ENCODE results near the gene TGM1.

The TGM1 gene

DNA sequence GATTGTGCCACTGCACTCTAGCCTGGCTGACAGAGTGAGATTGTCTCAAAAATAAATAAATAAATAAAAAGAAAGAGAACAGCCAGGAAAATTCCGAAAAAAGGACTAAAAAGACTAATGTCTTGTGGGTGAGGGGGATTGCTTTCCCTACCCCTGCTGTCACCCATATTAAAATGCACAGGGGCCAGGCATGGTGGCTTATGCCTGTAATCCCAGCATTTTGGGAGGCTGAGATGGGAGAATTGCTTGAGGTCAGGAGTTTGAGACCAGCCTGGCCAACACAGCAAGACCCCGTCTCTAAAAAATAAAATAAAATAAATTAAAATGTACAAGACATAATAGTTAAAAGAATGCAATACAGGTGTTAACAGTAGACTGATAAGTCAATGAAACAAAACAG lies 30.5 kb upstream of the TGM1 start:
- no peak for TF ChIP-seq MYC (IDR thresholded peaks at IDR 0.05; ENCODE audit: low read depth, low read length)
- TF ChIP-seq, protein P1, sequence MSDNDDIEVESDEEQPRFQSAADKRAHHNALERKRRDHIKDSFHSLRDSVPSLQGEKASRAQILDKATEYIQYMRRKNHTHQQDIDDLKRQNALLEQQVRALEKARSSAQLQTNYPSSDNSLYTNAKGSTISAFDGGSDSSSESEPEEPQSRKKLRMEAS (IDR thresholded peaks at IDR 0.05; ENCODE audit: low read depth, low read length) = no peak
- TF ChIP-seq POLR2A (IDR thresholded peaks at IDR 0.05; ENCODE audit: extremely low read depth, insufficient read length) = no peak
- TF ChIP-seq, protein P2, sequence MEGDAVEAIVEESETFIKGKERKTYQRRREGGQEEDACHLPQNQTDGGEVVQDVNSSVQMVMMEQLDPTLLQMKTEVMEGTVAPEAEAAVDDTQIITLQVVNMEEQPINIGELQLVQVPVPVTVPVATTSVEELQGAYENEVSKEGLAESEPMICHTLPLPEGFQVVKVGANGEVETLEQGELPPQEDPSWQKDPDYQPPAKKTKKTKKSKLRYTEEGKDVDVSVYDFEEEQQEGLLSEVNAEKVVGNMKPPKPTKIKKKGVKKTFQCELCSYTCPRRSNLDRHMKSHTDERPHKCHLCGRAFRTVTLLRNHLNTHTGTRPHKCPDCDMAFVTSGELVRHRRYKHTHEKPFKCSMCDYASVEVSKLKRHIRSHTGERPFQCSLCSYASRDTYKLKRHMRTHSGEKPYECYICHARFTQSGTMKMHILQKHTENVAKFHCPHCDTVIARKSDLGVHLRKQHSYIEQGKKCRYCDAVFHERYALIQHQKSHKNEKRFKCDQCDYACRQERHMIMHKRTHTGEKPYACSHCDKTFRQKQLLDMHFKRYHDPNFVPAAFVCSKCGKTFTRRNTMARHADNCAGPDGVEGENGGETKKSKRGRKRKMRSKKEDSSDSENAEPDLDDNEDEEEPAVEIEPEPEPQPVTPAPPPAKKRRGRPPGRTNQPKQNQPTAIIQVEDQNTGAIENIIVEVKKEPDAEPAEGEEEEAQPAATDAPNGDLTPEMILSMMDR (IDR thresholded peaks at IDR 0.05; ENCODE audit: low read depth, low read length) = no peak
- DNase-seq (ENCODE audit: low read depth) = no peak
- H3K4me3 ChIP-seq (ENCODE audit: low read depth, low read length) = no peak overlapping the region

DNA sequence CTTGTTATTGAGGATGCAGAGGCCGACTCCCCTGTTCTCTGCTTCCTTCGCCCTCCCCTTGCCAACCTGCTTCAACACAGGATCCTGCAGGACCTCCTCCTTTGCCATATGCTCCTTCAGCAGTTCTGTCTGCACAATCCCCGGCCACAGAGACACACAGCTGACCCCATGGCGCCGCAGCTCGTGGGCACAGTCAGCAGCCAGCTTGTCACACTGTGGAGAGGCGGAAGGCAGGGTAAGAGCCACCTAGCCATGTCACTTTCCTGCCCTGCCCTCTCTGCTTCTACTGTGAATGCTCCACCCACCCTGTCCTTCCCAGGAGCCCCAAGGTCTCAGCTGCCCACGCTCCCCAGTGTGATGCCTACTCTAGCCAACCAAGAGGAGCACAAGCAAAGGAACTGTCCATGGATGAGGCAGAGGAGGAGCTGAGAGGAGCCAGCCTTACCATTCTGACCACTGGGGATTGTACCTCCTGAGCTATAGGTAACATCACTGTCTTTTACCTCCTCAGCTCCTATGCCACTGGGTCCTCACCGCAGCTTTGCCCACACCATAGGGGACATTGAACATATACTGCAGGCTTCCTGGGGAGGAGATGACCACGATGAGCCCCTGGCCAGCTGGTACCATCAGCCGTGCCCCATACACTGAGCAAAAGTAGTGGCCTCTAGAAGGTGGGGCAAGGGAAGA lies 29.3 kb upstream of the TGM1 start:
- TF ChIP-seq, protein P1 (IDR thresholded peaks at IDR 0.05; ENCODE audit: low read depth, low read length) = no peak
- H3K4me3 ChIP-seq (ENCODE audit: low read depth, low read length) = no peak overlapping the region
- no peak for DNase-seq (ENCODE audit: low read depth)

DNA sequence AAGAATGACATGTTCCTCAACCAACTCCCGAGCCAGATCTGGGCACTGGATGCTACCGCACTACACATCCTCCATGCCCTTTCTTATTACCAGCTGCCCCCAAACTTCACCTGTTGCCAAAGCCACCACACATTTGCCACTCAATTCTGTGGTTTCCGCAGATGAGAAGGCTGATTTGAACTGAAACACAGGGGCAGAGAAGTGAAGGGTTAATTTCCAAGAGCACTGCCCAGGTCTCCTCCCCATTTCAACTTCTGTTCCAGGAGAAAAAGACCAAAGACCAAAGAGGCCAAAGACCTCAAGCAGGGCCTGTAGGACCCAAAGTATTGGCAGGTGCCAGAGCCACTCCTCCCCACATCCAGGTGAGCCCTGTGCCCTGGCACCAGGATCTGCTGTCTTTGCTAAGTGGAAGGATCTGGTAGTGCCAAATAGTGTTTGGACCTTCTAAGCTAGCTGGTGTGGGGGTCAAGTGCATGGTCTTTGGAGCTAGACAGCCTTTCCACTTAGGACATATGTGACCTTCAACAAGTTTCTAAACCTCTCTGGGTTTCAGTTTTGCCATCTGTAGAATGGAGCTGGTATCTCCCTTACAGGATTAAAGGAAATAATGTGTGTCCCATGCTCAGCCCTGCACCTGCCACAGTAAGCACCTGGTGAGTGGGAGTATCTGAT lies 28.6 kb upstream of the TGM1 start:
- no peak for DNase-seq (ENCODE audit: low read depth)
- H3K4me3 ChIP-seq (ENCODE audit: low read depth, low read length) = no peak overlapping the region
- TF ChIP-seq POLR2A (IDR thresholded peaks at IDR 0.05; ENCODE audit: extremely low read depth, insufficient read length) (no peak), MYC (IDR thresholded peaks at IDR 0.05; ENCODE audit: low read depth, low read length) (no peak)
- TF ChIP-seq, protein P1 (IDR thresholded peaks at IDR 0.05; ENCODE audit: low read depth, low read length) = no peak
- TF ChIP-seq, protein P2 (IDR thresholded peaks at IDR 0.05; ENCODE audit: low read depth, low read length) = no peak

DNA sequence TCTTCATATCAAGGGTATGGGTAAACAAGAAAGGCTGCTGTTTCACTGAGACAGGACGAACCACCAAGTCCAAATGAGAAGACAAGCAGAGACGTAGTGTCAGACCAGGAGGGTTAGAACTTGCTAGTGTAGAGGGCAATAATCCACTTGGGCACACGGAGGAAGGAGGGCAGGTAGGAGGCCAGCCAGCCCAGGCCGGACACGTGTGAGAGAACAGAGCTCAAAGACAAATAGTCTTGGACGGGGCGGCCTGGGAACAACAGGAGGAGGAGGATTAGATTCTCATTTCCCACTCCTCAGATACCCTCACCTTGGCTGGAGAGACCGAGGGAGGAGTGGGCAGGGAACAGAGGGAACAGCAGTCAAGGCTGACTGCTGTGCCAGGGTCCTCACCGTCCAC lies 27.8 kb upstream of the TGM1 start:
- TF ChIP-seq, protein P2 (IDR thresholded peaks at IDR 0.05; ENCODE audit: low read depth, low read length) = no peak
- TF ChIP-seq, protein P1 (IDR thresholded peaks at IDR 0.05; ENCODE audit: low read depth, low read length) = no peak
- TF ChIP-seq MYC (IDR thresholded peaks at IDR 0.05; ENCODE audit: low read depth, low read length) = no peak
- no peak for TF ChIP-seq POLR2A (IDR thresholded peaks at IDR 0.05; ENCODE audit: extremely low read depth, insufficient read length)
- DNase-seq (ENCODE audit: low read depth) = no peak
- no peak overlapping the region for H3K4me3 ChIP-seq (ENCODE audit: low read depth, low read length)

DNA sequence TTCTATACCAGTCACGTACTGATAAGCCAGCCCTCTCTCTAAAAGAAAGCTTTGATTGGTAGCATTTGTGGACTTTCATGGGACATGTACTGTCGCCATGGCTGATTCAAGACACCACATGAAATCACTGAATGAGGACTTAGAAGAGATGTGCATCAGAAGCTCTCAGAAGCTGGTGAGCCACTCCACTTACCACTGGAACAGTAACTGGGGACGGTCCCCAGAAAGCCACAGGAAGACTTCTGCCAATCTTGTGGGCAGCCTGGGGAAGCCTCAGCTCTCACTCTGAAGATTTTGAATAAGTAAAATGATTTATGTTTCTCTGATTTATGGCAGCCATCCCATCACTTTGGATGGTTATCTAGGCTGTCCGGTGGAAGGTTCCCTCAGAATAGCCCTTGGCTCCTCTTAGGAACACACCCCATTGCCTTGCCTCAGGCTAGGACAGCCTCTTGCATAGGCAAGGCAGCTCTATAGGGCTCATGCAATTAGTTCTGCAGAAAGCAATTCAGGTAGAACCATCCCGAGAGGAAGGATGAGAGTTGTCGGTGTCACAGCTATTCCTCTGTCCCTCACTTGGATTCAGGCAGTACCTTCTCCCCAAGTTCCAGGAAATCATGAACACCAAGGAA lies 26.8 kb upstream of the TGM1 start:
- no peak overlapping the region for H3K4me3 ChIP-seq (ENCODE audit: low read depth, low read length)
- DNase-seq (ENCODE audit: low read depth) = no peak
- TF ChIP-seq POLR2A (IDR thresholded peaks at IDR 0.05; ENCODE audit: extremely low read depth, insufficient read length) (no peak), MYC (IDR thresholded peaks at IDR 0.05; ENCODE audit: low read depth, low read length) (no peak)
- TF ChIP-seq, protein P2 (IDR thresholded peaks at IDR 0.05; ENCODE audit: low read depth, low read length) = no peak
- TF ChIP-seq, protein P1 (IDR thresholded peaks at IDR 0.05; ENCODE audit: low read depth, low read length) = no peak

DNA sequence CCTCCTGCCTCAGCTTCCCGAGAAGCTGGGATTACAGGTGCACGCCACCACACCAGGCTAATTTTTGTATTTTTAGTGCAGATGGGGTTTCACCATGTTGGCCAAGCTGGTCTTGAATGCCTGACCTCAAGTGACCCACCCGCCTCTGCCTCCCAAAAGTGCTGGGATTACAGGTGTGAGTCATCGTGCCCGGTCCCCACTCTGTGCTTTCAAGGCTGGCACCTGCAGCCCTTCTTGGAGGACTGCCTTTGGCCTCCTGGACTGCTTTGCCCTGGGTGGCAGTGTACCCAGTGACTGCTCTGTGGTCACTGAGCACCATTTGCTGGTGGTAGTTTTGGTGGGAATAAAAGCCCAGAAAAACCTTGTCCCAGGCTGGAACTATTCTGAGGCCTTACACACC lies 24.0 kb upstream of the TGM1 start:
- DNase-seq (ENCODE audit: low read depth) = no peak
- no peak overlapping the region for H3K4me3 ChIP-seq (ENCODE audit: low read depth, low read length)
- TF ChIP-seq MYC (IDR thresholded peaks at IDR 0.05; ENCODE audit: low read depth, low read length) = no peak
- no peak for TF ChIP-seq POLR2A (IDR thresholded peaks at IDR 0.05; ENCODE audit: extremely low read depth, insufficient read length)
- TF ChIP-seq, protein P1 (IDR thresholded peaks at IDR 0.05; ENCODE audit: low read depth, low read length) = no peak
- TF ChIP-seq, protein P2 (IDR thresholded peaks at IDR 0.05; ENCODE audit: low read depth, low read length) = no peak
